ENCODE results near the gene CERK. TPM values are rescaled to one million over a fixed set of nuclear protein-coding genes. Genes with fewer than 3 reads are reported as not detected.

CERK gene
- total RNA-seq, 1 donor from 2014 or later = 29.5 TPM

- H3K4me3 ChIP-seq (ENCODE audit: low read depth, low read length) = no peak overlapping the region
- FAIRE-seq = no peak
- TF ChIP-seq CTCF (IDR thresholded peaks at IDR 0.05; ENCODE audit: insufficient read depth, low read length, severe bottlenecking) = no peak
Measured at GRCh38 chr22:46758121-46758520, 20.1 kb upstream of the CERK start.

GRCh38 chr22:46757104-46757503 is 19.1 kb upstream of the CERK start:
- no peak overlapping the region for H3K4me3 ChIP-seq (ENCODE audit: low read depth, low read length)
- TF ChIP-seq CTCF (IDR thresholded peaks at IDR 0.05; ENCODE audit: insufficient read depth, low read length, severe bottlenecking) = no peak
- DNase-seq (ENCODE audit: low read depth) (no peak), FAIRE-seq (no peak)
- no peaks in the 10 kb centered on the region for H3K36me3 ChIP-seq (ENCODE audit: control insufficient read depth, insufficient read depth, low read length)
- no peaks in the 10 kb centered on the region for H3K27me3 ChIP-seq (ENCODE audit: control insufficient read depth, insufficient read depth, low read length)

More at GRCh38 chr22:46758121-46758520, 20.1 kb upstream of the CERK start:
- no peak for DNase-seq (ENCODE audit: low read depth)
- Histone ChIP-seq H3K27me3 (ENCODE audit: control insufficient read depth, insufficient read depth, low read length) (no peaks in the 10 kb centered on the region), H3K36me3 (ENCODE audit: control insufficient read depth, insufficient read depth, low read length) (no peaks in the 10 kb centered on the region)

GRCh38 chr22:46756097-46756496 is 18.0 kb upstream of the CERK start:
- FAIRE-seq (no peak), DNase-seq (ENCODE audit: low read depth) (no peak)
- Histone ChIP-seq H3K27me3 (ENCODE audit: control insufficient read depth, insufficient read depth, low read length) (no peaks in the 10 kb centered on the region), H3K36me3 (ENCODE audit: control insufficient read depth, insufficient read depth, low read length) (no peaks in the 10 kb centered on the region), H3K4me3 (ENCODE audit: low read depth, low read length) (no peak overlapping the region)
- no peak for TF ChIP-seq CTCF (IDR thresholded peaks at IDR 0.05; ENCODE audit: insufficient read depth, low read length, severe bottlenecking)

GRCh38 chr22:46755525-46755924 is 17.5 kb upstream of the CERK start:
- no peak for FAIRE-seq
- no peaks in the 10 kb centered on the region for H3K36me3 ChIP-seq (ENCODE audit: control insufficient read depth, insufficient read depth, low read length)
- H3K27me3 ChIP-seq (ENCODE audit: control insufficient read depth, insufficient read depth, low read length) = no peaks in the 10 kb centered on the region

GRCh38 chr22:46754826-46755225 is 16.8 kb upstream of the CERK start:
- Histone ChIP-seq H3K4me3 (ENCODE audit: low read depth, low read length) (no peak overlapping the region), H3K36me3 (ENCODE audit: control insufficient read depth, insufficient read depth, low read length) (no peaks in the 10 kb centered on the region), H3K27me3 (ENCODE audit: control insufficient read depth, insufficient read depth, low read length) (no peaks in the 10 kb centered on the region)
- FAIRE-seq = no peak
- no peak for DNase-seq (ENCODE audit: low read depth)
- no peak for TF ChIP-seq CTCF (IDR thresholded peaks at IDR 0.05; ENCODE audit: insufficient read depth, low read length, severe bottlenecking)

More at GRCh38 chr22:46755525-46755924, 17.5 kb upstream of the CERK start:
- no peak for DNase-seq (ENCODE audit: low read depth)
- H3K4me3 ChIP-seq (ENCODE audit: low read depth, low read length) = no peak overlapping the region
- no peak for TF ChIP-seq CTCF (IDR thresholded peaks at IDR 0.05; ENCODE audit: insufficient read depth, low read length, severe bottlenecking)

GRCh38 chr22:46754110-46754799 is 16.2 kb upstream of the CERK start:
- FAIRE-seq (peak; percentile 96), DNase-seq (ENCODE audit: low read depth) (peak; percentile 95)
- Histone ChIP-seq H3K36me3 (ENCODE audit: control insufficient read depth, insufficient read depth, low read length) (no peaks in the 10 kb centered on the region), H3K27me3 (ENCODE audit: control insufficient read depth, insufficient read depth, low read length) (no peaks in the 10 kb centered on the region), H3K4me3 (ENCODE audit: low read depth, low read length) (no peak overlapping the region)
- no peak for TF ChIP-seq CTCF (IDR thresholded peaks at IDR 0.05; ENCODE audit: insufficient read depth, low read length, severe bottlenecking)
